GM12878 (cell line): ENCODE data around the gene TK2. TPM values are rescaled to one million over a fixed set of nuclear protein-coding genes. Genes with fewer than 3 reads are reported as not detected.

Experiments used
- DPF2 ChIP-seq: fragments of 450-650 bp; IDR thresholded peaks from 2 replicates; pipeline ENCODE4 v1.6.1; 2017; ENCODE audit warnings: mild to moderate bottlenecking
- FOXK2 ChIP-seq: fragments of 450-650 bp; IDR thresholded peaks from 2 replicates; pipeline ENCODE4 v1.6.1; 2017; ENCODE audit warnings: mild to moderate bottlenecking, moderate library complexity
- IKZF2 ChIP-seq, 2 experiments: fragments of 450-650 bp; IDR thresholded peaks; 2 replicates each; pipeline ENCODE4 v1.6.1; 2017; ENCODE audit warnings: mild to moderate bottlenecking in 2 of 2, moderate library complexity in 2 of 2
- KLF5 ChIP-seq: fragments of 450-650 bp; IDR thresholded peaks from 2 replicates; pipeline ENCODE4 v1.6.1; 2014; ENCODE audit warnings: mild to moderate bottlenecking; ENCODE audit not compliant: partially characterized antibody
- MXI1 ChIP-seq: fragments of 150-350 bp; IDR thresholded peaks from 2 replicates; pipeline ENCODE4 v1.6.1; 2011; ENCODE audit warnings: low read depth, mild to moderate bottlenecking, inconsistent platforms, low read length, improper control_type of control experiment
- NR2C2 ChIP-seq: IDR thresholded peaks from 2 replicates; pipeline ENCODE4 v1.6.1; 2011; ENCODE audit warnings: borderline replicate concordance, low read depth; ENCODE audit not compliant: control insufficient read depth, insufficient read length
- NRF1 ChIP-seq: conservative IDR thresholded peaks from 2 replicates; pipeline ENCODE4 v1.6.1; 2011; ENCODE audit warnings: mild to moderate bottlenecking, low read depth, low read length, improper control_type of control experiment
- PBX3 ChIP-seq: IDR thresholded peaks from 2 replicates; pipeline ENCODE4 v1.6.1; 2011; ENCODE audit warnings: mild to moderate bottlenecking, low read depth, low read length, moderate library complexity; ENCODE audit not compliant: insufficient replicate concordance
- SPI1 ChIP-seq: IDR thresholded peaks from 2 replicates; pipeline ENCODE4 v1.6.1; 2011; ENCODE audit warnings: low read depth, mild to moderate bottlenecking, low read length, moderate library complexity, borderline replicate concordance; ENCODE audit not compliant: insufficient read depth
- SUPT20H ChIP-seq: IDR thresholded peaks from 2 replicates; pipeline ENCODE4 v1.6.1; 2011; ENCODE audit warnings: low read depth, mild to moderate bottlenecking, low read length, moderate library complexity, borderline replicate concordance; ENCODE audit not compliant: control insufficient read depth
- TAF1 ChIP-seq: IDR thresholded peaks from 2 replicates; pipeline ENCODE4 v1.6.1; 2011; ENCODE audit warnings: mild to moderate bottlenecking, low read depth, low read length, borderline replicate concordance
- ZBED1 ChIP-seq: IDR thresholded peaks from 2 replicates; pipeline ENCODE4 v1.6.1; 2016; ENCODE audit warnings: borderline replicate concordance
- ZBTB33 ChIP-seq: fragments of 450-650 bp; IDR thresholded peaks from 2 replicates; pipeline ENCODE4 v1.6.1; 2017; ENCODE audit warnings: mild to moderate bottlenecking
- ZNF384 ChIP-seq: IDR thresholded peaks from 2 replicates; pipeline ENCODE4 v1.6.1; 2012; ENCODE audit warnings: low read depth, mild to moderate bottlenecking, low read length, improper control_type of control experiment, borderline replicate concordance
- polyA plus RNA-seq, 11 experiments: library from polyadenylated mRNA; depleted of rRNA in 4 of 11; unstranded in 6 of 11; stranded (reverse) in 5 of 11; fragments of >200 nt; fragmentation: Nextera tagmentation in 4 of 11; fragmentation: Illumina TruSeq in 1 of 11; extraction: Ambion mirVana in 4 of 11; extraction: Trizol in 1 of 11; gene quantifications; 1 replicate in 1 of 11; 2 replicates in 10 of 11; pipeline versions ENCODE4 v1.2.1 to v1.2.3, GENCODE V29; 2011 to 2016; ENCODE audit warnings: inconsistent platforms in 2 of 11, missing spikeins in 2 of 11, low read depth in 1 of 11
- total RNA-seq, 4 experiments: library from RNA; depleted of rRNA in 3 of 4; stranded (reverse); fragments of >200 nt in 3 of 4; fragmentation: Illumina TruSeq in 1 of 4; extraction: Trizol in 1 of 4; gene quantifications; 2 replicates each; pipeline versions ENCODE4 v1.2.1 to v1.2.3, GENCODE V29; 2013 to 2021
- TF ChIP-seq, protein P1 (sequence below): IDR thresholded peaks from 2 replicates; pipeline ENCODE4 v1.6.1; 2012; ENCODE audit warnings: mild to moderate bottlenecking, low read depth, low read length
- TF ChIP-seq, protein P2 (sequence below): IDR thresholded peaks from 2 replicates; pipeline ENCODE4 v1.6.1; 2012; ENCODE audit warnings: low read depth, low read length, improper control_type of control experiment

Gene TK2
- total and polyA plus RNA-seq, 10 of the 15 experiments (the other 5 are each of a cell fraction or from before 2014, with no cell fraction given): 1.3 to 12.4 (median 3.0) TPM

DNA sequence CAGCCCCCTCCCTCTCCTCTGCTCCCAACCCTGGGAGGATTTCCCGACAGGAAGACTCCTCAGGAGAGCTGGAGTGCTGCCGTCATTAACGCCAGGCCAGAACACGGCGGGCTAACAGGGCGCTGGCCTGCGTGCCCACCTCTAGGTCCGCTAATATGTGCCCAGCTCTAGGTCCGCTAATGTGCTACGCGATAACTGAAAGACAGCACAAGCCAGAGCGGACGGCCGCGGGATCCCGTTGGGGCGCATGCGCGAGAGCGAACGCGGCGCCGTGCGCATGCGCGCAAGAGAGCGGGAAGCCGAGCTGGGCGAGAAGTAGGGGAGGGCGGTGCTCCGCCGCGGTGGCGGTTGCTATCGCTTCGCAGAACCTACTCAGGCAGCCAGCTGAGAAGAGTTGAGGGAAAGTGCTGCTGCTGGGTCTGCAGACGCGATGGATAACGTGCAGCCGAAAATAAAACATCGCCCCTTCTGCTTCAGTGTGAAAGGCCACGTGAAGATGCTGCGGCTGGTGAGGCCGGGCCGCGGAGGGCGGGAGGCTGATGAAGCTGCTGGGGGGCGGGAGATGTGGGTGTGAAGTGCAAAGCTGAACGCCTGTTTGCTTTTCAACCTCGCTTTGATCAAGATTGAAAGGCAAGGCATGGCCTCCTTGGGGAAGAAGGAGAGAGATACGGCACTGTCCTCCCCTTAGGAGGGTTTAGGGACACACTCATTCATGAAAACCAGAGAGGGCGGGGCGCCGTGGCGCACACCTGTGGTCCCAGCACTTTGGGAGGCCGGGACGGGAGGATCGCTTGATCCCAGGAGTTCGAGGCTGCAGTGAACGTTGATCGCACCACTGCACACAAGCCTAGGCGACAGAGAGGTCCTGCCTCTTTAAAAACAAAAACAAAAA, 2.6 kb upstream of the TK2 start, which contains the start of gene CKLF (continued):
- no peak for TF ChIP-seq PBX3
- TF ChIP-seq DPF2: 0 out of 2 replicates have a peak, but pooled peaks have one; percentile 52
- no peak for TF ChIP-seq FOXK2
- peak; percentile 68; the same call in 1 of the 2 replicates for TF ChIP-seq TAF1
- TF ChIP-seq SPI1: no peak
- TF ChIP-seq, protein P1, sequence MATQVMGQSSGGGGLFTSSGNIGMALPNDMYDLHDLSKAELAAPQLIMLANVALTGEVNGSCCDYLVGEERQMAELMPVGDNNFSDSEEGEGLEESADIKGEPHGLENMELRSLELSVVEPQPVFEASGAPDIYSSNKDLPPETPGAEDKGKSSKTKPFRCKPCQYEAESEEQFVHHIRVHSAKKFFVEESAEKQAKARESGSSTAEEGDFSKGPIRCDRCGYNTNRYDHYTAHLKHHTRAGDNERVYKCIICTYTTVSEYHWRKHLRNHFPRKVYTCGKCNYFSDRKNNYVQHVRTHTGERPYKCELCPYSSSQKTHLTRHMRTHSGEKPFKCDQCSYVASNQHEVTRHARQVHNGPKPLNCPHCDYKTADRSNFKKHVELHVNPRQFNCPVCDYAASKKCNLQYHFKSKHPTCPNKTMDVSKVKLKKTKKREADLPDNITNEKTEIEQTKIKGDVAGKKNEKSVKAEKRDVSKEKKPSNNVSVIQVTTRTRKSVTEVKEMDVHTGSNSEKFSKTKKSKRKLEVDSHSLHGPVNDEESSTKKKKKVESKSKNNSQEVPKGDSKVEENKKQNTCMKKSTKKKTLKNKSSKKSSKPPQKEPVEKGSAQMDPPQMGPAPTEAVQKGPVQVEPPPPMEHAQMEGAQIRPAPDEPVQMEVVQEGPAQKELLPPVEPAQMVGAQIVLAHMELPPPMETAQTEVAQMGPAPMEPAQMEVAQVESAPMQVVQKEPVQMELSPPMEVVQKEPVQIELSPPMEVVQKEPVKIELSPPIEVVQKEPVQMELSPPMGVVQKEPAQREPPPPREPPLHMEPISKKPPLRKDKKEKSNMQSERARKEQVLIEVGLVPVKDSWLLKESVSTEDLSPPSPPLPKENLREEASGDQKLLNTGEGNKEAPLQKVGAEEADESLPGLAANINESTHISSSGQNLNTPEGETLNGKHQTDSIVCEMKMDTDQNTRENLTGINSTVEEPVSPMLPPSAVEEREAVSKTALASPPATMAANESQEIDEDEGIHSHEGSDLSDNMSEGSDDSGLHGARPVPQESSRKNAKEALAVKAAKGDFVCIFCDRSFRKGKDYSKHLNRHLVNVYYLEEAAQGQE: no peak
- no peak for TF ChIP-seq ZNF384
- no peak for TF ChIP-seq NR2C2
- peak; percentile 16 to 59; a peak in 3 of 4 replicates for TF ChIP-seq IKZF2 (IDR thresholded peaks at IDR 0.05)
- TF ChIP-seq ZBTB33: no peak
- TF ChIP-seq, protein P2, sequence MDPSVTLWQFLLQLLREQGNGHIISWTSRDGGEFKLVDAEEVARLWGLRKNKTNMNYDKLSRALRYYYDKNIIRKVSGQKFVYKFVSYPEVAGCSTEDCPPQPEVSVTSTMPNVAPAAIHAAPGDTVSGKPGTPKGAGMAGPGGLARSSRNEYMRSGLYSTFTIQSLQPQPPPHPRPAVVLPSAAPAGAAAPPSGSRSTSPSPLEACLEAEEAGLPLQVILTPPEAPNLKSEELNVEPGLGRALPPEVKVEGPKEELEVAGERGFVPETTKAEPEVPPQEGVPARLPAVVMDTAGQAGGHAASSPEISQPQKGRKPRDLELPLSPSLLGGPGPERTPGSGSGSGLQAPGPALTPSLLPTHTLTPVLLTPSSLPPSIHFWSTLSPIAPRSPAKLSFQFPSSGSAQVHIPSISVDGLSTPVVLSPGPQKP: no peak
- peak; percentile 69 for TF ChIP-seq KLF5
- peak; percentile 40; the same call in 1 of the 2 replicates for TF ChIP-seq MXI1
- TF ChIP-seq ZBED1: no peak
- no peak for TF ChIP-seq SUPT20H
- TF ChIP-seq NRF1: peak; percentile 99
